ENCODE results near the gene RBP5. TPM values are rescaled to one million over a fixed set of nuclear protein-coding genes. Genes with fewer than 3 reads are reported as not detected.

RBP5 gene
- total RNA-seq, 1 donor: not detected

GRCh38 chr12:7106082-7106481 lies 22.6 kb downstream of the RBP5 start:
- H3K9me3 ChIP-seq (ENCODE audit: low read depth, low read length): peaks cover 9% of the 10 kb centered on the region
- H3K27me3 ChIP-seq (ENCODE audit: insufficient read depth, low read length): no peaks in the 10 kb centered on the region
- H3K4me1 ChIP-seq (ENCODE audit: insufficient read depth, low read length): peaks cover 30% of the 10 kb centered on the region
- no peak overlapping the region for H3K4me3 ChIP-seq (ENCODE audit: low read length)

DNA sequence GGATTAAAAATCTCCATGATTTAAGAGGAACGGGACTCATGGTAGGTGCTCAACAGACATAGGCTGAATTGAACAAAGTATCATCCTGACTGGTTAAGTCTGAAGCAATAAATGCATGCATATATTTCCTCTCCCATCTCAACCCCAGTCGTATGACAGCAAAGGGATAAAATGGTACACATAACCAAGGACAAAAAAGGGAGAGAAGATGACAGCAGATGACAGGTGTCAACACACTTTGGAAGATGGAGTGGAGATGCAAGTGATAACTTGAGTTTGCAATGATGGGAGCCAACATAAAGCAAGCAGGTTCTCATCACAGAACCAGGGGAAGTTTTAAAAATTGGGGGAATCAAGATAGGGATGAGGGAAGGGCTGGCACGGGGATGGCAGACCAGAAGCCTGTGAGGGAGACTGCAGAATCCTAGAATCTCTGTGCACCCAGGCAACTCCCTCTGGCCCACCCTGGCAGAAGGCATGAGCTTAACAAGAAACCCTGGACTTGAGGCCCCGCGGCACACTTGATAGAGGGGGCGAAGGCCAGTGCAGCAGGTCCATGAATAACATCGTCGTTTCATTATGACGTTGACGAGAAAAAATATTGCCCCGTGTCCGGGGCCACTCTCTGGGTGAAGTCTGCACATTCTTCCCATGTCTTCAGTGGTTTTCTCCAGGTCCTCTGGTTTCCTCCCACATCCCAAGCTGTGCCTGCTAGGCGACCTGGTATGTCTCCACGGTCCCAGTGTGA lies 24.7 kb downstream of the RBP5 start:
- peaks cover 30% of the 10 kb centered on the region for H3K4me1 ChIP-seq (ENCODE audit: insufficient read depth, low read length)
- H3K27me3 ChIP-seq (ENCODE audit: insufficient read depth, low read length): no peaks in the 10 kb centered on the region
- peaks cover 9% of the 10 kb centered on the region for H3K9me3 ChIP-seq (ENCODE audit: low read depth, low read length)
- H3K4me3 ChIP-seq (ENCODE audit: low read length): no peak overlapping the region

DNA sequence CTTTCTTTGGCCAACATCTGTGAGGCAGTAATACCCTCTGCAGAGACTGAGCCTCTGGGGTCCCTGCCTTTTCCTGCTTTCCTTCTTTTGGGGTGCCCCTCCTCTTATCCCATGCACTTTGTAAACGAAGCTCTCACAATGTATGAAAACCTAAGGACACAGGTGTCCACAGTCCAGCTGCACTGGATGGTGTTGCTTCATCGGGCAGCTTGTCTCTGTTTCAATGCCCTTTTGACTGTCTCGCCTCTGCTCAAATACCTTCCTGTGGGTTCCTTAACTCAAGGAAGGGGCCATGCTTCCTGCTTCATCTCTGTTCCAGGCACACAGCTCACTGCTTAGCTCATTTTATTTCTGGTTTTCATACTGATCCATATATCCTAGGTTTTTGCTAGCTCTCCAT lies 26.1 kb downstream of the RBP5 start:
- Histone ChIP-seq H3K4me1 (ENCODE audit: insufficient read depth, low read length) (peaks cover 21% of the 10 kb centered on the region), H3K27me3 (ENCODE audit: insufficient read depth, low read length) (no peaks in the 10 kb centered on the region), H3K9me3 (ENCODE audit: low read depth, low read length) (peaks cover 9% of the 10 kb centered on the region)

DNA sequence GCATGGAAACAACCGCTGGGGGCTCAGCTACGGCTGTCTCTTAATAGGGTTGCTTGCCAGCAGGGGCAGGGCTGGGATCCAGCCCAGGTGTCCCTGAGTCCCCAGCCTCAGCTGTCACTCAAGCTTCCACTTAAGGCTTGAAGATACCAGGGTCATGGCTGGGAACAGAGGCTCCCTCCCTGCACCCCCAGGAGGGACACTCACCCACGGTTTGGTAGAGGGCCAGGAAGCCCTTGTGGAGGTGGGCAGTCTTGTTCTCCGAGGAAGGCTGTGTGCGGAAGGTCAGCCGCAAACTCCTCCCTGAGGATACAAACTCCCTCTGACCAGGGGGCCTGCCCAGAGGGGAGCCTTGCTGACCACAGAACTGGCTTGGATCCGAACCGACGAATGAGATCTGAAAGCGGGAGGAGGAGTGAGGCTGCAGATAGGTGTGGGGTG lies 27.0 kb downstream of the RBP5 start:
- peaks cover 14% of the 10 kb centered on the region for H3K4me1 ChIP-seq (ENCODE audit: insufficient read depth, low read length)
- H3K9me3 ChIP-seq (ENCODE audit: low read depth, low read length): peaks cover 9% of the 10 kb centered on the region
- H3K4me3 ChIP-seq (ENCODE audit: low read length): no peak overlapping the region
- H3K27me3 ChIP-seq (ENCODE audit: insufficient read depth, low read length): no peaks in the 10 kb centered on the region

More for the DNA sequence above, 26.1 kb downstream of the RBP5 start:
- no peak overlapping the region for H3K4me3 ChIP-seq (ENCODE audit: low read length)

DNA sequence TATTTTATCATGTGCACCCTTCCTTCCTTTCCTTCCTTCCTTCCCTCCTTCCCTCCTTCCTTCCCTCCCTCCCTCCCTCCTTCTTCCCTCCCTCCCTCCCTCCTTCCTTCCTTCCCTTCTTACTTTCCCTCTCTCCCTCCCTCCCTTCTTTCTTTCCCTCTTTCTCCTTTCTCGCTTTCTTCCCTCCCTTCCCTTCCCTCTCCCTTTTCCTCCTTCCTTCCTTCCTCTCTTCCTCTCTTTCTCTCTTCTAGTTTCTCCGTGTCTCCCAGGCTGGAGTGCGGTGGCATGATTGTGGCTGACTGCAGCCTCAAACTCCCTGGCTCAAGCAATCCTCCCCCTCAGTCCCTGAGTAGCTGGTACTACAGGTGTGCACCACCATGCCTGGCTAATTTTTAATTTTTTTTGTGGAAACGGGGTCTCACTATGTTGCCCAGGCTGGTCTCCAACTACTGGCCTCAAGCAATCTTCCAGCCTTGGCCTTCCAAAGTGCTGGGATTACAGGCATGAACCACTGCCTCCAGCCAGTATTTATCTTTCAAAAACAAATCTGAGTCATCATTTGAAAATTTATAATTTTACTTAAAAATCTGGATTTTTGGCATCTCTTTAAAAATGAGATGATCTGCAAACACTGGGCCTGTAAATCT lies 27.5 kb downstream of the RBP5 start:
- no peak overlapping the region for H3K4me3 ChIP-seq (ENCODE audit: low read length)
- peaks cover 6% of the 10 kb centered on the region for H3K9me3 ChIP-seq (ENCODE audit: low read depth, low read length)
- H3K27me3 ChIP-seq (ENCODE audit: insufficient read depth, low read length): no peaks in the 10 kb centered on the region
- H3K4me1 ChIP-seq (ENCODE audit: insufficient read depth, low read length): peaks cover 11% of the 10 kb centered on the region

DNA sequence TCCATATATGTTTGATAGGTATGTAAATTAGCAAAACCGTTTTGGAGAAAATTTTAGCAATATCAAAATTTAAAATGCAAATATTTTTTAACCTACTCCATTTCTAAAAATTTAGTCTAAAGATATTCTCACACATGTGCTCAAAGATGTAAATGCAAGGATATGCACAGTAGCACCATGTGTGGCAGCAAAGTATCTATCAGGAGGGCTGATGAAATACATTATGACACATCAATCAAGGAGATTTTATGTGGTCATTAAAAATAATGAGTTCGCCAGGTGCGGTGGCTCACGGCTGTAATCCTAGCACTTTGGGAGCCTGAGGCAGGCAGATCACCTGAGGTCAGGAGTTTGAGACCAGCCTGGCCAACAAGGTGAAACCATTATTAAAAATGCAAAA lies 28.4 kb downstream of the RBP5 start:
- H3K27me3 ChIP-seq (ENCODE audit: insufficient read depth, low read length): no peaks in the 10 kb centered on the region

GRCh38 chr12:7099290-7099996 lies 29.2 kb downstream of the RBP5 start:
- no peak overlapping the region for H3K4me3 ChIP-seq (ENCODE audit: low read length)
- H3K27me3 ChIP-seq (ENCODE audit: insufficient read depth, low read length): no peaks in the 10 kb centered on the region
- H3K4me1 ChIP-seq (ENCODE audit: insufficient read depth, low read length): peaks cover 11% of the 10 kb centered on the region
- H3K9me3 ChIP-seq (ENCODE audit: low read depth, low read length): no peaks in the 10 kb centered on the region

More for the DNA sequence above, 28.4 kb downstream of the RBP5 start:
- Histone ChIP-seq H3K9me3 (ENCODE audit: low read depth, low read length) (no peaks in the 10 kb centered on the region), H3K4me1 (ENCODE audit: insufficient read depth, low read length) (peaks cover 11% of the 10 kb centered on the region), H3K4me3 (ENCODE audit: low read length) (no peak overlapping the region)

DNA sequence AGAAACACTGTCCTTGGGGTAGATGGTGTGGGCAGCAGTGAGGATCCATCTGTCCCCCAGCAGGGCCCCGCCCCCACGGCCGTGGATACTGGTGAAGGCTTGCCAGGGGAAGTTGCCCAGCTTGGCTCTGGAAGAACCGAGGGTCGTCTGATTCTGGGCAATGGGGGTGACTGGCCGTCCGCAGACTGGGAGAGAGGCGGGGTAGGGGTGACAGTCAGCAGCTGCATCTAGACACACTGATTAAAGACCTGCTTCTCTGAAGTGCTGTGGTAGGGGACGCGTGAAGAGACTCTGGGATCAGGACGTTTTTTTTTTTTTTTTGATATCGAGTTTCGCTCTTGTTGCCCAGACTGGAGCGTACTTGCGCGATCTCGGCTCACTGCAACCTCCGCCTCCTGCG lies 31.7 kb downstream of the RBP5 start:
- H3K4me1 ChIP-seq (ENCODE audit: insufficient read depth, low read length): peaks cover 14% of the 10 kb centered on the region
- no peaks in the 10 kb centered on the region for H3K9me3 ChIP-seq (ENCODE audit: low read depth, low read length)
- H3K27me3 ChIP-seq (ENCODE audit: insufficient read depth, low read length): no peaks in the 10 kb centered on the region
- no peak overlapping the region for H3K4me3 ChIP-seq (ENCODE audit: low read length)

GRCh38 chr12:7096006-7096932 lies 32.4 kb downstream of the RBP5 start:
- H3K27me3 ChIP-seq (ENCODE audit: insufficient read depth, low read length): no peaks in the 10 kb centered on the region
- H3K9me3 ChIP-seq (ENCODE audit: low read depth, low read length): no peaks in the 10 kb centered on the region
- no peak overlapping the region for H3K4me3 ChIP-seq (ENCODE audit: low read length)
- peaks cover 15% of the 10 kb centered on the region for H3K4me1 ChIP-seq (ENCODE audit: insufficient read depth, low read length)

- H3K27me3 ChIP-seq (ENCODE audit: insufficient read depth, low read length): no peaks in the 10 kb centered on the region
- H3K9me3 ChIP-seq (ENCODE audit: low read depth, low read length): no peaks in the 10 kb centered on the region
- no peak overlapping the region for H3K4me3 ChIP-seq (ENCODE audit: low read length)
- peaks cover 5% of the 10 kb centered on the region for H3K4me1 ChIP-seq (ENCODE audit: insufficient read depth, low read length)
Observed at GRCh38 chr12:7093892-7094291, 34.8 kb downstream of the RBP5 start.

GRCh38 chr12:7093486-7093885 lies 35.2 kb downstream of the RBP5 start:
- Histone ChIP-seq H3K27me3 (ENCODE audit: insufficient read depth, low read length) (no peaks in the 10 kb centered on the region), H3K4me1 (ENCODE audit: insufficient read depth, low read length) (peaks cover 4% of the 10 kb centered on the region), H3K9me3 (ENCODE audit: low read depth, low read length) (no peaks in the 10 kb centered on the region), H3K4me3 (ENCODE audit: low read length) (no peak overlapping the region)

GRCh38 chr12:7092986-7093460 lies 35.7 kb downstream of the RBP5 start:
- H3K27me3 ChIP-seq (ENCODE audit: insufficient read depth, low read length): no peaks in the 10 kb centered on the region
- H3K4me1 ChIP-seq (ENCODE audit: insufficient read depth, low read length): peaks cover 4% of the 10 kb centered on the region
- no peaks in the 10 kb centered on the region for H3K9me3 ChIP-seq (ENCODE audit: low read depth, low read length)
- no peak overlapping the region for H3K4me3 ChIP-seq (ENCODE audit: low read length)

DNA sequence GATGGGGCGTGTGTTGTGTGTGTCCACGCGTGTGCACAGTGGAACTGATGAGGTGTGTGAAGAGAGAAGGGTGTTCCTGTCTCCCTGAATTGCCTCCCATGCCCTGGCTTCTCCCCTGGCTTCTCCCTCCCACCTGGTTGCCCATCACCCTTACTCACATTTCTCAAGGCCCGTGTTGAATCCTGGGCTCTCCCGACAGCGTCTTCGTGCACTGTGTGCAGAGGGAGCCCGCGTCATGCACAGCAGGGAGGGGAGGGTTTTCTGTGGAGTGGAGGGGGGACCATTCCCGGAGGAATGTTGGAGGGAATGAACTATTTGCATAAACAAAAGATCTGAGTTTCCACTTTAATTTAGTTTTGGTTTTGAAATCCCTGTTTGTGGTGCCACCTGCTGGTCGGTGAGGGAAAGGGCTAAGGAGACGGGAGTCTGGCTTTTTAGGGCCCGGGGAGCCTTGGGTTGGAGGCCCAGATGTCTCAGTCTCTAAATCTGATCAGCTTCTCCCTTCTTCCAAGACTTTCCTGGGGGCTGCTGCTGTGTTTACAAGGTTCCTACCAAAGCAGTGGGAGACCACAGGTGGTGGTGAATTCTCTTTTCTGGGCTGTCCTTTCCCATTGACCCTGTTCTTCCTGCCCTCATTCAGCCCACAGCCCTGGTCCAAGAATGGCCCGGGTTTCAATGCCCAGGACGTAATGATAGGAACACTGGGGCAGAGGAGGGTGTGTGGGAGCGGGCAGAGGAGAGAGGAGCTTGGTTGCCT lies 36.3 kb downstream of the RBP5 start, which contains the start of gene C1R:
TSS of gene C1R (minus strand) at position 217 of the 757 bp plus-strand sequence. CDS start at position 160, 57 bp downstream.
- Histone ChIP-seq H3K9me3 (ENCODE audit: low read depth, low read length) (no peaks in the 10 kb centered on the region), H3K4me1 (ENCODE audit: insufficient read depth, low read length) (peaks cover 4% of the 10 kb centered on the region), H3K27me3 (ENCODE audit: insufficient read depth, low read length) (no peaks in the 10 kb centered on the region), H3K4me3 (ENCODE audit: low read length) (peak within 1 kb of the TSS; percentile 31)

Measured in mononuclear cell (primary cell).